ENCODE measurements around the gene VAV2. TPM values are rescaled to one million over a fixed set of nuclear protein-coding genes. Genes with fewer than 3 reads are reported as not detected.

The VAV2 gene
- total and polyA plus RNA-seq, 12 donors, result 2.9 to 7.1 (median 5.0) TPM

GRCh38 chr9:133728856-133729616, 263.1 kb downstream of the VAV2 start:
- no peak for DNase-seq
- H3K9me3 ChIP-seq, result no peaks in the 10 kb centered on the region
- no peak for ATAC-seq
- H3K36me3 ChIP-seq, result no peaks in the 10 kb centered on the region
- no peak for TF ChIP-seq CTCF (IDR thresholded peaks at IDR 0.05)
- no peak overlapping the region for H3K4me3 ChIP-seq
- H3K4me1 ChIP-seq, result no peaks in the 10 kb centered on the region
- WGBS, 2 donors, result 75 to 80% methylated on average over 10 of the region's 10 CpGs
- H3K27me3 ChIP-seq, result peaks cover 0 to 54% (median 27%) of the 10 kb centered on the region in 7 donors
- intact Hi-C loops (cut with DNase I), result loop anchor here in 7 of 10 donors (5.0 to 10.0 kb wide), 5 partner anchors 114 to 324 kb away; partner anchors contain the start of gene ADAMTSL2 (in 2 of the 7)
- no peak overlapping the region for H3K27ac ChIP-seq

- no peak overlapping the region for H3K27ac ChIP-seq
- no peak overlapping the region for H3K4me3 ChIP-seq
- H3K9me3 ChIP-seq, result no peaks in the 10 kb centered on the region
- intact Hi-C loops (cut with DNase I), result loop anchor here in 8 of 10 donors (2.0 to 10.0 kb wide), 6 partner anchors 113 to 323 kb away; partner anchors contain the start of gene ADAMTSL2 (in 2 of the 8)
- WGBS, 2 donors, result 85% methylated on average over 18 of the region's 18 CpGs
- ATAC-seq (no peak), DNase-seq (no peak)
- TF ChIP-seq CTCF (IDR thresholded peaks at IDR 0.05), result no peak
- H3K4me1 ChIP-seq, result no peaks in the 10 kb centered on the region
- no peaks in the 10 kb centered on the region for H3K36me3 ChIP-seq
- peaks cover 0 to 54% (median 27%) of the 10 kb centered on the region in 7 donors for H3K27me3 ChIP-seq
Measured at GRCh38 chr9:133727876-133728441, 264.2 kb downstream of the VAV2 start.

GRCh38 chr9:133727277-133727875, 264.7 kb downstream of the VAV2 start:
- H3K4me3 ChIP-seq, result no peak overlapping the region
- WGBS, 2 donors, result 62 to 69% methylated on average over 10 of the region's 10 CpGs
- no peaks in the 10 kb centered on the region for H3K4me1 ChIP-seq
- TF ChIP-seq CTCF (IDR thresholded peaks at IDR 0.05), result no peak
- DNase-seq (no peak), ATAC-seq (no peak)
- intact Hi-C loops (cut with DNase I), result loop anchor here in 8 of 10 donors (2.0 to 10.0 kb wide), 6 partner anchors 113 to 323 kb away; partner anchors contain the start of gene ADAMTSL2 (in 2 of the 8)
- no peak overlapping the region for H3K27ac ChIP-seq
- no peaks in the 10 kb centered on the region for H3K36me3 ChIP-seq
- H3K9me3 ChIP-seq, result no peaks in the 10 kb centered on the region
- H3K27me3 ChIP-seq, result peaks cover 0 to 52% (median 27%) of the 10 kb centered on the region in 7 donors
